Heart left ventricle (tissue), 13 donors: Measurements from ENCODE around the gene HP1BP3.

ENCODE experiments used
- POLR2A ChIP-seq, 2 donors: fragments of 450-650 bp; IDR thresholded peaks; one replicate each; pipeline ENCODE4 v1.6.1; 2017; ENCODE audit warnings: antibody characterized with exemption in 2 of 2, mild to moderate bottlenecking in 2 of 2, moderate library complexity in 2 of 2
- TF ChIP-seq, protein P1 (sequence below), 12 donors: fragments of 200-600 bp; sonication (generic) in 4 of 12; IDR thresholded peaks; one replicate each; pipeline versions ENCODE4 v1.5.0 to v1.8.0; 2018 to 2022; ENCODE audit warnings: antibody characterized with exemption in 12 of 12, mild to moderate bottlenecking in 5 of 12
- donor health status: ischemic (EF 13 %, LVEDD 7.1; RV severe dilation, severe dysfunction).
- donor health status: DM: no; HTN: yes; CAD: no.
- donor health status: DM: no; HTN: no; CAD: no.
- donor health status: ischemic (EF 25% LVEDD 6.9; RV normal size, moderate dysfunction).
- donor health status: ischemic (EF 25% LVEDD 5.7; RV mildly dilated, moderate dysfunction).
- donor health status: ischemic (EF 35%, LVEDD 5.7; RV mildly dilated, moderate dysfunction).
- donor health status: nonischemic (EF 11% LVEDD 7.7; RV severe dilation, severe dysfunction).
- donor health status: DM: yes; HTN: yes; CAD: no.
- donor health status: PGD.
- donor health status: ischemic (EF 29% LVEDD 5.4; RV normal size, mild dysfunction).
- donor health status: nonischemic (EF 23%, LVEDD 6.1; RV moderate dilation, normal function).

DNA sequence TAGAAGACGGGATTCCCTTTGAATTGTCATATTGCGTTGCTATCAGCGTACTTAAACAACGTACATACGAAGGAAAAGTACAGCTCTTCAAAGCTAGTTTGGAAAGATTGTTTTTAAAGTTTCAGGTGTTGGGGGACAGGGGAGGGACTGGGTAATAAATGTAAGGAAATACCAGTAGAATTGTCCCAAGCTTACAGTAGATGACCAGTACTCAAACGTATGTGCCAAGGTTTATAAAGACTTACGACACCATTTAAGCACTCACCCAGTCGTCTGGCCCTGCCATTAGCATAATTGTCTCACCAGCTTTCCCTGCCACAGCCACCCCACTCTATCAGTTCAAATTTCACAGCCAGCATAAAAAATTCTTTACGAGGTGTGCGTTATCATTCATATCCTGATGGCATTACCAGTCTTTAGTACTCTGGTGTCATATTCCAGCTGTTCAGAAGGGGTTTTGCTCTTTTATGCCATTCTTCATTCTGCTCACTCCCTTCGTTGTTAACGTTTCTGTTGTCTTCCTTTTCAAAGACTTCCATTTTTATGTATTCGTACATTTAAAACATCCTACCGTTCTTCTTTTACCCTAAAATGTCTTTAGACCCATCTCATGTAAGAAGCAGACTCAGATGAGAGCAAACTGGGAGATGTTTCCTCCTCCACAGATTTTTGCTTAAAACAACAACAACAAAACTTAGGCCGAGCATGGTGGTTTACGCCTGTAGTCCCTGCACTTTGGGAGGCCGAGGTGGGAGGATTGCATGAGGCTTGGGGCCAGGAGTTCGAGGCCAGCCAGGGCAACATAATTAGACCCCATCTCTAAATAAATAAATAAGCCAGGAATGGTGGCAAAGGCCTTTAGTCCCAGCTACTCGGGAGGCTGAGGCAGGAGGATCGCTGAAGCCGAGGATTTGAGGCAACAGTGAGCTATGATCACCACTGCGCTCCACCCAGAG lies 1.0 kb upstream of the HP1BP3 start:
- TF ChIP-seq POLR2A (IDR thresholded peaks at IDR 0.05), result no peak
- TF ChIP-seq, protein P1, sequence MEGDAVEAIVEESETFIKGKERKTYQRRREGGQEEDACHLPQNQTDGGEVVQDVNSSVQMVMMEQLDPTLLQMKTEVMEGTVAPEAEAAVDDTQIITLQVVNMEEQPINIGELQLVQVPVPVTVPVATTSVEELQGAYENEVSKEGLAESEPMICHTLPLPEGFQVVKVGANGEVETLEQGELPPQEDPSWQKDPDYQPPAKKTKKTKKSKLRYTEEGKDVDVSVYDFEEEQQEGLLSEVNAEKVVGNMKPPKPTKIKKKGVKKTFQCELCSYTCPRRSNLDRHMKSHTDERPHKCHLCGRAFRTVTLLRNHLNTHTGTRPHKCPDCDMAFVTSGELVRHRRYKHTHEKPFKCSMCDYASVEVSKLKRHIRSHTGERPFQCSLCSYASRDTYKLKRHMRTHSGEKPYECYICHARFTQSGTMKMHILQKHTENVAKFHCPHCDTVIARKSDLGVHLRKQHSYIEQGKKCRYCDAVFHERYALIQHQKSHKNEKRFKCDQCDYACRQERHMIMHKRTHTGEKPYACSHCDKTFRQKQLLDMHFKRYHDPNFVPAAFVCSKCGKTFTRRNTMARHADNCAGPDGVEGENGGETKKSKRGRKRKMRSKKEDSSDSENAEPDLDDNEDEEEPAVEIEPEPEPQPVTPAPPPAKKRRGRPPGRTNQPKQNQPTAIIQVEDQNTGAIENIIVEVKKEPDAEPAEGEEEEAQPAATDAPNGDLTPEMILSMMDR (IDR thresholded peaks at IDR 0.05), result no peak
